Activated gamma-delta T cell (primary cell): ENCODE results near the gene ENAH.

ENCODE experiments used
- DNase-seq: peaks from one replicate; lab custom pipeline; 2025; lab: John Stamatoyannopoulos, UW

The ENAH gene

GRCh38 chr1:225559902-225560301 is 93.0 kb downstream of the ENAH start:
- DNase-seq = no peak

- no peak for DNase-seq
Observed at GRCh38 chr1:225559326-225559725, 93.6 kb downstream of the ENAH start.

GRCh38 chr1:225556694-225557093 is 96.2 kb downstream of the ENAH start:
- DNase-seq = no peak

- no peak for DNase-seq
Observed at GRCh38 chr1:225555821-225556220, 97.1 kb downstream of the ENAH start.

- DNase-seq = no peak
Observed at GRCh38 chr1:225554216-225554812, 98.6 kb downstream of the ENAH start.

GRCh38 chr1:225549821-225550220 is 103.1 kb downstream of the ENAH start:
- no peak for DNase-seq

- DNase-seq = no peak
Observed at GRCh38 chr1:225548140-225548857, 104.6 kb downstream of the ENAH start.

GRCh38 chr1:225545649-225546048 is 107.3 kb downstream of the ENAH start:
- no peak for DNase-seq

- no peak for DNase-seq
Observed at GRCh38 chr1:225544924-225545323, 108.0 kb downstream of the ENAH start.

GRCh38 chr1:225544263-225544662 is 108.7 kb downstream of the ENAH start:
- DNase-seq = no peak

- DNase-seq = no peak
Observed at GRCh38 chr1:225543350-225543749, 109.6 kb downstream of the ENAH start.

GRCh38 chr1:225541383-225541782 is 111.5 kb downstream of the ENAH start:
- DNase-seq = no peak

- DNase-seq = no peak
Observed at GRCh38 chr1:225539575-225539974, 113.3 kb downstream of the ENAH start.

- DNase-seq = no peak
Observed at GRCh38 chr1:225539069-225539468, 113.9 kb downstream of the ENAH start.

- DNase-seq = no peak
Observed at GRCh38 chr1:225537554-225538251, 115.2 kb downstream of the ENAH start.

- DNase-seq = no peak
Observed at GRCh38 chr1:225535280-225535679, 117.6 kb downstream of the ENAH start.

GRCh38 chr1:225534772-225535171 is 118.2 kb downstream of the ENAH start:
- DNase-seq = no peak

- DNase-seq = no peak
Observed at GRCh38 chr1:225534135-225534534, 118.8 kb downstream of the ENAH start.

GRCh38 chr1:225533238-225533637 is 119.7 kb downstream of the ENAH start:
- DNase-seq = no peak

GRCh38 chr1:225532240-225532944 is 120.5 kb downstream of the ENAH start:
- DNase-seq = no peak

- DNase-seq = no peak
Observed at GRCh38 chr1:225529726-225530125, 123.2 kb downstream of the ENAH start.

GRCh38 chr1:225527575-225527974 is 125.3 kb downstream of the ENAH start:
- DNase-seq = no peak

- no peak for DNase-seq
Observed at GRCh38 chr1:225526878-225527277, 126.0 kb downstream of the ENAH start.
